GM18870 (cell line): ENCODE measurements around the gene CCDC88C.
"Not testable (repeated sequence)": the region's sequence is repeated elsewhere in the genome, so short reads cannot be mapped to it uniquely, and the experiment has no call there.

ENCODE experiments used
- ATAC-seq: cut with Tn5 transposase; IDR thresholded peaks from one replicate; pipeline ENCODE4 v1.9.1; 2021; ENCODE audit warnings: moderate library complexity; ENCODE audit not compliant: unreplicated experiment

Gene CCDC88C

DNA sequence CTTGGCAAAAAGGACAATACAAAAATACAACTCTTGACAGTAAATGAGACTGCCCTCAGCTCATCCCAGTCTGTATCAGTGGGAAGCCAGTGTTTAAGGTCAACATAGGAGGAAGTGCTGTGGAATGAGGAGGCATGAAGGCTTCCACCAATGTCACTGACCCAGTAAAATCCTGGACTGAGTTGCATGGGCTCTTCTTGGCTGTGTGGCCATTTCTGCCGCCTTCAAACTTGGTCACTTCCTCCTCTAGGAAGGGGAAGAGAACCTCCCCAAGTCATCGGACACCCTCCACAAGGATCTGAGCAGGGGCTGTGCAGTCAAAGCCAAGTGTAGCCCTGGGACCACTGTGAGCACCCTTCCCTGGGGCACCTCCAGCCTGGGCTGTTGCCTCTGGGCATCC lies 185.0 kb downstream of the CCDC88C start:
- no peak for ATAC-seq

DNA sequence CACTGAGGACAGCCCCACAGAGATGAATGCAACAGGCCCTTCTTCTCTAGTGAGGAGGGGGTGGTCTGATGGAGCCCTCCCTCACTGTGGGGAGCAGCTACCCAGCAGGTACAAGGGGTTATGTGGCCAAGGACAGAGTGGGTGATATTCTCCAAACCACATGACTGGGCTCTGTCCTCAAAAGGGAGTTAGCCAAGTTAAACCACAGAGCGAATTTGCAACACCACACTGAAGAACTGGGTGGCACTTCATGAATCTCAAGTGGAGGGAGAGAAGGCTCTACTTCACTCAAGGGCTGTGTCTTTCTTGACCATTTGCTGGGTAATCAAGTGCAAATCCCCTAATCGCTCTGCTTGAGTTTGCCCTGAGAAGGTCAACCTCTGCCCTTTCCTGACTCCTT lies 185.6 kb downstream of the CCDC88C start:
- no peak for ATAC-seq

DNA sequence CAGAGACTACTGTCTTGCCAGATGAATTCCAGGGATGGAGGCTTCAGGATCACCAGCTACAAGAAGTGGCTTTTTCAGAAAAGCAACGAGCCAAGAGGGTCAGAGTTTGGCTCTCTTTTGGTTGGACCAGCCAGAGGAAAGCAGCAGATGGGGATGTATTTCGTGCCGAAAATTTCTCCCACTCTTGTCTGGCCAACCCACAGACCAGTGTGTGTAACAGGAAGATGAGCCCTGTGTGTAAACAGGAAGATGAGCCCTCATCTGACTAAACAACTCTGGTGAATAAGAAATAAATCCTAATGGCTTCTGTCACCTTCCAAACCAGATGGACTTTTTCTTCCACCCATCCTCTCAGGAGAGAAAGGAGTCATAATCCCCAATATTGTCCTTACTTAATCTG lies 186.2 kb downstream of the CCDC88C start:
- ATAC-seq = no peak

DNA sequence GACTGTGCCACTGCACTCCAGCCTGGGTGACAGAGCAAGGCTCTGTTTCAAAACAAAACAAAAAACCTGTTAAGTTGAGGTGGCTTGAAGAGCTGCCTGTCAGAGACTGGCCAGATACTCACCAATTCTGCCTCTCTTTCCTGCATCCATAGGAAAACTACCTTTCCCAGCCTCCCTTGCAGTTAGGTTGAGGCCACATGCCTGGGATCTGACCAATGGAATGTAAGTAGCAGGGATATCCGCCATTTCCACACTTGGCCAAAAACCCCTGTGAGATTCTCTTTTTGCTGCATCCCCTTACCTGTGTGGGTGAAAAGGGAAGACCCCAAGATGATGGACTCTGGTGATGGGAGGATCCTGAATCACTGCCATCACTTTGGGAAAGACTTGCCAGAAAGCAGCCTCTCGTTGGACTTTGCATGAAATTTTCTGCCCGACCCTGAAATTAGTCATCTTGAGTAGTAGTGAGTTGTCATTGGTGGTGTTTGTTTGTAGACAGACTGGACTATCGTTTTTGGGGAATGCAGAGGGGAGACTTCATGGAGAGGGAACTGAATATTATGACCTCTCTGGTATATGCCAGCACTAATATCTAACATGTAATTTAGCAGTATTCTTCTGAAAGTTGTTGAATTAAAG lies 187.1 kb downstream of the CCDC88C start:
- ATAC-seq = no peak

DNA sequence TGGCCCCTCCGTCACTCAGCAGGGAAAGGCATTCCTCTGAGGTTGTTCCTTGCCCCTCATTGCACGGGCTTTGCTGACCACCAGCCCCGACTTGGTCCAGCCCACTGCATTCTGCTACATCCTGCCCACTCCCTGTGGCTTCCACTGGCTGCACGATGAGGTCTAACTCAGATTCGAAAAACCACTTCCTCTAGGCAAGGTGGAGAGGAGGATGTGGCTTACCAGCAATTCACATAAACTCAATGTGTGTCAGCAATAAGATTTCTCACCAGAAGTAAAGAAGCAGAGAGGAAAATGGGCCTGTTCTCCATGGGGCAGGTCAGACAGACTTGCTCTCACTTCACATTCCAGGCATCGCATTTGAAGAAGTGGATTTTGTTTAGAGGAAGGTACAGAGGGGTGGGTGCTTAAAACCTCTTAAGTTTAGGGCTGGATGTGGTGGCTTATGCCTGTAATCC lies 187.8 kb downstream of the CCDC88C start:
- ATAC-seq = peak; percentile 62

DNA sequence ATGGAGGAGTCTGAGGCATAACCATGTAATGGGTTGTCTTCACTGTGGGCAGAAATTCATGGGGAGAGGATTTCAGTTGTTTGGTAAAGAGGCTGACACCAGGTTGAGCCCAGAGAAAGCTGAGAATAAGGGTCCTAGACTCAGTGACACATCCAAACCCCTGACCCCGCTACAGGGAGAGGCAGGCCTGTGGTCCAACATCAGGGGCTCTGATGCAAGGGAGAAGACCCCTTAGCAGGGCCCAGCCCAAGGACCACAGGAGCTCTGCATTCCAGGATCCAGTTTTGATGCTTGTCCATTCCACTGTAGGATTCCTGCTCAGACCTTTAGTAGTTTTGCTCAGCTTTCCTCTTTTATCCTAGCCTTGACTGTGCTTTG lies 188.6 kb downstream of the CCDC88C start:
- no peak for ATAC-seq

DNA sequence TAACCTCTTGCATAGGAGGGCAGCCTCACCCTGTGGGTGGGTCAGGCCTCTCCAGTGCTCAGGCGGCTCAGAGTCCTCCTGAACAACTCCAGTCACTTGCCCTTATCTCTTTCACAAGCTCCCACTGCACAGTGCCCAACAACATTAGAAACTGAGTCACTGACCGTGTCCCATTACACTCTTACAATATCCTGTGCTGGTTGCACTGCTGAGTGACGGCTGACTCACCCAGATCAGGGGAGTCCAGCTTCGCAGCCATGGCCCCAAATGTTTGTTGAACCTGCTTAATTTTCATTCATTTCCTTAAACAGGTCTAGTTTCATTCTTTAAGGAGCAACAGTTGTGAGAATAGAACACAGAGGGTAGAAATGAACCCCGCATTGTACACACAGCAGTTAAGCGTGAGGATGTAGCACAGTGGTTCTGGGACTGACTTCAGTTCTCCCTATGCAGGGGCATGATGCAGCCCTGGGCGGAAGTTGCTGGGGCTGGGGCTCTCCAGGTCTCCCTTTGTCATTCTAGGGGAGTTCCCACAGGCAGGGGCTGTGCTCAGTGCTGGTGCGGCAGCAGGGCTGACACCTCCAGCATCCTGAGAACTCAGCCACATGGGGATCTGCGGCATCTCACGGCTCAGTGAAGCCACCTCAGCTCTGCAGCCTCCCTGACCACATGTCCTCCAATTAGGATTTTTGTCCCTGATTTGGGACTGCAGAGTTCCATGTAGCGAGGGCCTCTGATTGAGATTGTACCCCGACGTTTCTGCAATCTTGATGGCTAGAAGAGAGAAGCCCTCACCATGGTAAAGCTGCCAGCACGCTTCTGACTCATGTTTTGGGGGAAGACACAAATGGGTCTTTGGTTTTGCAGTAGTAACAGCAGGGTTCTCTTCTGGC lies 189.3 kb downstream of the CCDC88C start:
- ATAC-seq = peak; percentile 84

DNA sequence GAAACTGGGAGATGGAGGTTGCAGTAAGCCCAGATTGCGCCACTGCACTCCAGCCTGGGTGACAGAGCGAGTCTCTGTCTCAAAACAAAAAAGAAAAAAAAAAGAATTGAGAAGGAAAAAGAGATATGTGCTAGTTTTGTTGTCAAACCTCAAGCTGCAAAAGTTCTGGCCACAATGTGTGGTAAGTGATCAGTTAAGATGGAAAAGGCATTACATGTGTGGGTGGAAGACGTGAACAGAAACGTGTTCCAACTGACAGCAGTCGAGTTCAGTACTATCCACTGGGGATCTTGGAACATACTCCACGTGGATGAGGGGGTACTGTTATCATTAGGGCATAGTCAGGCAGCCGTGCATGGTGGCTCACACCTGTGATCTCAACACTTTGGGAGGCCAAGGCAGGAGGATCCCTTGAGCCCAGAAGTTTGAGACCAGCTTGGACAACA lies 190.4 kb downstream of the CCDC88C start:
- ATAC-seq = no peak

DNA sequence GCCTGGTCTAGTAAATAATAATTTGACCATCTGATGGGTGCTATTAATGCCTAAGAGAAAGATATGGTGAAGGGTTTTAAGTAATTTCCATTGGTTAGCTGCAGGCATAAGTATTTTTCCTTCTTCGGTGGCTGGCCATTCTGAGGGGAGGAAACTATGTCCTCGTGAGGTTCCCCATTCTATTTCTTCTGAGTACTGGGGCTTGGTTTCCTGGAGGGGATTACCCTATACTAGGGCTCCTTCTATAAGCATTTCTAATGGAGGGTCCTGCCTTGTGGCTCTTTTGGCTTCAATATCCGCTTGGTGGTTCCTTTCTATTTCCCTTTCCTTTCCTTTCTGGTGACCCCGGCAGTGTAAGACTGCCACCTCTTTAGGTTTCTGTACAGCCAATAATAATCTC lies 191.3 kb downstream of the CCDC88C start:
- not testable (repeated sequence) for ATAC-seq

DNA sequence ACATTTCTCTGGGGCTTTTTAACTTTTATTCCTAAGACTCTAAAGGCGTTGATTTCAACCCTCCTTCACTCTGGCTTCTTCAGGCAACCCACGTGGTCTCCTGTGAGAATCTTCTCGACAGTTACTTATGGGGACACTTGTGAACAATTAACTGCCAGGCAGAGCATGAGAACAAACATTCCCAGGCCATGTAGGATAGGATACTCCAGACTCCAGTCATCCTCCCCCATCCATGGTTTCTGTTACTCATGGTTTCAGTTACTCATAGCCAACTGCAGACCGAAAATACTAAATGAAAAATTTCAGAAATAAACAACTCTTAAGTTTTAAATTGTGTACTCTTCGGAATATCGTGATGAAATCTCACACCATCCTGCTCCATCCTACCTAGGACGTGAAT lies 192.6 kb downstream of the CCDC88C start:
- no peak for ATAC-seq

DNA sequence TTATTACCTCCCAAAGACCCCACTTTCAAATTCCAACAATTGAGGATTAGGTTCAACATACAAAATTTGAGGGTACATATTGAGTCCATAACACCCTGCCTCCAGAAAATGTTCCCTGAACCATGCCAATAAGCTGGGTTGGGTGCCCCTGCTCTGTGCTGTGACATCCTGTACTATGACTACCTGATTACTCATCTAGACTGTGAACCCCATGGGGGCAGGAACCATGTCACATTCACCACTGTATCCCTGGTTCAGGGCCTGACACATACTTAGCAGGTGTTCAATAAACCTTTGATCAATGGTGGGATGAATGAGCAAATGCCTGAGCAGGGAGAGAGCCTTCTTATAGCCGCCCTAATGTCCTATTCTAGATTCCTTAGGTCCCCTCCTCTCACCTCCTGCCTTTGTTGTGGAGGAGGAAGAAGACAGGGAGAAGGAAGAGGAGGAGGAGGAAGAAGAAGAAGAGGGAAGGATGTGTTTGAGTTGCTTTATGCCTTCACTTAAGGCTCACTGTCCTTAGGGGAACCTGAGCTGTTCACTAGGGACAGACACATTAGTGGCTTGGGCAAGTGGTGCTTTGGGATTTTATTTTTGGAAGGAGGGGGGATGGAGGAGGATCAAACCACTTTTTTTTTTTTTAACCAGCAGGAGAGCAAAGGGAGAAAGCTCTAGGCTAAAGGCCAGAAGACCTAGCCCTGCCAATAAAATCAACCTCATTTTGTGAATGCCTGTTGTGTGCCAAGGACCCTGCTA lies 194.4 kb downstream of the CCDC88C start:
- ATAC-seq = no peak
